ENCODE results near the gene S1PR2. TPM values are rescaled to one million over a fixed set of nuclear protein-coding genes. Genes with fewer than 3 reads are reported as not detected.
A peak's percentile ranks its signal among the peaks of the same experiment; 100 is the strongest.

The S1PR2 gene
- total and polyA plus RNA-seq, 9 of the 15 experiments (the other 6 are each of a cell fraction or from before 2014, with no cell fraction given) = 1.5 to 3.9 (median 2.0) TPM

DNA sequence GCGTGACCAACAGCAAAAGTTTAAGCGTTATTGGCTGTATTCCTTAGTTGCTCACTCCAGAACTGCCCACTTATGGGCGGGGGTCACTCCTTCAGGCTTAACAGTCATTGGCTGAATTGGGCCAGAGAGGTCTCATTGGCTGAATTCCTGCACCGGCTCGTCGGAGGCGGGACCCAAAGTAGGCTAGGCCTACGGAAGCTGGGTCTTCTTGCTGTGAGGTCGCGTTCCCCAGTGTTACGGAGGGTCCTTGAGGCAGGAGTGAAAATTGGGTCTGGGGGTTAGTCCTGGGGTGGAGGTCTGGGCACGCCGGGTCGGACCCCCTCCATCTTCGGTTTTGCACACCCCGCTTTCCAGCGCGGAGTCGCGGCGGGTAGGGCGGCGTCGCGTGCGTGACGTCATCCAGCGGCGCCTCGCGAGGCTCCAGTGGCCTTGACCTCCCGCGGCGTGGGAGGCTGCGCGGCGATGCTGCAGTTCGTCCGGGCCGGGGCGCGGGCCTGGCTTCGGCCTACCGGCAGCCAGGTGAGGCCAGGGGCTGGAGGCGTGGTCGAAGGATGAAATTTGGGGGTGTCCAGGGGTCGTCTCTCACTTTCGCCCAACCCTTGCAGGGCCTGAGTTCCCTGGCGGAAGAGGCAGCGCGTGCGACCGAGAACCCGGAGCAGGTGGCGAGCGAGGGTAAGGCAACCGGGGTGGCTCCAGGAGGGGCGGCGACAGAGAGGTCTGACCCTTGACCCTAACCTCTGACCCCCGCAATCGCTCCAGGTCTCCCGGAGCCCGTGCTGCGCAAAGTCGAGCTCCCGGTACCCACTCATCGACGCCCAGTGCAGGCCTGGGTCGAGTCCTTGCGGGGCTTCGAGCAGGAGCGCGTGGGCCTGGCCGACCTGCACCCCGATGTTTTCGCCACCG, 20.9 kb upstream of the S1PR2 start, which contains the start of gene MRPL4 (continued):
- TF ChIP-seq, protein P1, sequence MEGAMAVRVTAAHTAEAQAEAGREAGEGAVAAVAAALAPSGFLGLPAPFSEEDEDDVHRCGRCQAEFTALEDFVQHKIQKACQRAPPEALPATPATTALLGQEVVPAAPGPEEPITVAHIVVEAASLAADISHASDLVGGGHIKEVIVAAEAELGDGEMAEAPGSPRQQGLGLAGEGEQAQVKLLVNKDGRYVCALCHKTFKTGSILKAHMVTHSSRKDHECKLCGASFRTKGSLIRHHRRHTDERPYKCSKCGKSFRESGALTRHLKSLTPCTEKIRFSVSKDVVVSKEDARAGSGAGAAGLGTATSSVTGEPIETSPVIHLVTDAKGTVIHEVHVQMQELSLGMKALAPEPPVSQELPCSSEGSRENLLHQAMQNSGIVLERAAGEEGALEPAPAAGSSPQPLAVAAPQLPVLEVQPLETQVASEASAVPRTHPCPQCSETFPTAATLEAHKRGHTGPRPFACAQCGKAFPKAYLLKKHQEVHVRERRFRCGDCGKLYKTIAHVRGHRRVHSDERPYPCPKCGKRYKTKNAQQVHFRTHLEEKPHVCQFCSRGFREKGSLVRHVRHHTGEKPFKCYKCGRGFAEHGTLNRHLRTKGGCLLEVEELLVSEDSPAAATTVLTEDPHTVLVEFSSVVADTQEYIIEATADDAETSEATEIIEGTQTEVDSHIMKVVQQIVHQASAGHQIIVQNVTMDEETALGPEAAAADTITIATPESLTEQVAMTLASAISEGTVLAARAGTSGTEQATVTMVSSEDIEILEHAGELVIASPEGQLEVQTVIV (CRISPR knock-in tag; IDR thresholded peaks at IDR 0.05; ENCODE audit: borderline replicate concordance) = no peak
- TF ChIP-seq ZFPM2 (CRISPR knock-in tag; IDR thresholded peaks at IDR 0.05) = no peak
- TF ChIP-seq GATAD2B (IDR thresholded peaks at IDR 0.05; ENCODE audit: borderline replicate concordance) = no peak
- TF ChIP-seq ZNF197 (CRISPR knock-in tag; IDR thresholded peaks at IDR 0.05; ENCODE audit: low read depth) = no peak
- no peak for TF ChIP-seq RBM22 (IDR thresholded peaks at IDR 0.05; ENCODE audit: low read depth, low read length, poor library complexity, severe bottlenecking)
- TF ChIP-seq GABPB1 (CRISPR knock-in tag; IDR thresholded peaks at IDR 0.05) = peak; percentile 87
- TF ChIP-seq MBD2 (IDR thresholded peaks at IDR 0.05; ENCODE audit: borderline replicate concordance, low read depth) = peak; percentile 90
- TF ChIP-seq, protein P2, sequence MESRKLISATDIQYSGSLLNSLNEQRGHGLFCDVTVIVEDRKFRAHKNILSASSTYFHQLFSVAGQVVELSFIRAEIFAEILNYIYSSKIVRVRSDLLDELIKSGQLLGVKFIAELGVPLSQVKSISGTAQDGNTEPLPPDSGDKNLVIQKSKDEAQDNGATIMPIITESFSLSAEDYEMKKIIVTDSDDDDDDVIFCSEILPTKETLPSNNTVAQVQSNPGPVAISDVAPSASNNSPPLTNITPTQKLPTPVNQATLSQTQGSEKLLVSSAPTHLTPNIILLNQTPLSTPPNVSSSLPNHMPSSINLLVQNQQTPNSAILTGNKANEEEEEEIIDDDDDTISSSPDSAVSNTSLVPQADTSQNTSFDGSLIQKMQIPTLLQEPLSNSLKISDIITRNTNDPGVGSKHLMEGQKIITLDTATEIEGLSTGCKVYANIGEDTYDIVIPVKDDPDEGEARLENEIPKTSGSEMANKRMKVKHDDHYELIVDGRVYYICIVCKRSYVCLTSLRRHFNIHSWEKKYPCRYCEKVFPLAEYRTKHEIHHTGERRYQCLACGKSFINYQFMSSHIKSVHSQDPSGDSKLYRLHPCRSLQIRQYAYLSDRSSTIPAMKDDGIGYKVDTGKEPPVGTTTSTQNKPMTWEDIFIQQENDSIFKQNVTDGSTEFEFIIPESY (CRISPR knock-in tag; IDR thresholded peaks at IDR 0.05) = no peak; the same call in 1 of the 2 replicates
- no peak for TF ChIP-seq TEAD2 (tag; IDR thresholded peaks at IDR 0.05)
- peak; percentile 98 for TF ChIP-seq SIN3B (IDR thresholded peaks at IDR 0.05; ENCODE audit: low read depth)
- TF ChIP-seq MEF2D (tag; conservative IDR thresholded peaks at IDR 0.05; ENCODE audit: low read depth) = no peak
- peak; percentile 98 for TF ChIP-seq ATF7 (IDR thresholded peaks at IDR 0.05)
- TF ChIP-seq NFIX (CRISPR knock-in tag; IDR thresholded peaks at IDR 0.05; ENCODE audit: low read depth) = no peak
- TF ChIP-seq ZNF75A (CRISPR knock-in tag; IDR thresholded peaks at IDR 0.05) = no peak
- no peak for TF ChIP-seq NELFE (IDR thresholded peaks at IDR 0.05; ENCODE audit: insufficient read depth, insufficient read length)
- peak; percentile 55 for TF ChIP-seq TCF3 (CRISPR knock-in tag; IDR thresholded peaks at IDR 0.05)
- TF ChIP-seq, protein P3, sequence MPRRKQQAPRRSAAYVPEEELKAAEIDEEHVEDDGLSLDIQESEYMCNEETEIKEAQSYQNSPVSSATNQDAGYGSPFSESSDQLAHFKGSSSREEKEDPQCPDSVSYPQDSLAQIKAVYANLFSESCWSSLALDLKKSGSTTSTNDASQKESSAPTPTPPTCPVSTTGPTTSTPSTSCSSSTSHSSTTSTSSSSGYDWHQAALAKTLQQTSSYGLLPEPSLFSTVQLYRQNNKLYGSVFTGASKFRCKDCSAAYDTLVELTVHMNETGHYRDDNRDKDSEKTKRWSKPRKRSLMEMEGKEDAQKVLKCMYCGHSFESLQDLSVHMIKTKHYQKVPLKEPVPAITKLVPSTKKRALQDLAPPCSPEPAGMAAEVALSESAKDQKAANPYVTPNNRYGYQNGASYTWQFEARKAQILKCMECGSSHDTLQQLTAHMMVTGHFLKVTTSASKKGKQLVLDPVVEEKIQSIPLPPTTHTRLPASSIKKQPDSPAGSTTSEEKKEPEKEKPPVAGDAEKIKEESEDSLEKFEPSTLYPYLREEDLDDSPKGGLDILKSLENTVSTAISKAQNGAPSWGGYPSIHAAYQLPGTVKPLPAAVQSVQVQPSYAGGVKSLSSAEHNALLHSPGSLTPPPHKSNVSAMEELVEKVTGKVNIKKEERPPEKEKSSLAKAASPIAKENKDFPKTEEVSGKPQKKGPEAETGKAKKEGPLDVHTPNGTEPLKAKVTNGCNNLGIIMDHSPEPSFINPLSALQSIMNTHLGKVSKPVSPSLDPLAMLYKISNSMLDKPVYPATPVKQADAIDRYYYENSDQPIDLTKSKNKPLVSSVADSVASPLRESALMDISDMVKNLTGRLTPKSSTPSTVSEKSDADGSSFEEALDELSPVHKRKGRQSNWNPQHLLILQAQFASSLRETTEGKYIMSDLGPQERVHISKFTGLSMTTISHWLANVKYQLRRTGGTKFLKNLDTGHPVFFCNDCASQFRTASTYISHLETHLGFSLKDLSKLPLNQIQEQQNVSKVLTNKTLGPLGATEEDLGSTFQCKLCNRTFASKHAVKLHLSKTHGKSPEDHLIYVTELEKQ (CRISPR knock-in tag; IDR thresholded peaks at IDR 0.05) = no peak
- no peak for TF ChIP-seq RBM15 (IDR thresholded peaks at IDR 0.05; ENCODE audit: insufficient read depth, low read length)

Data from K562 (cell line).